Astrocyte of the spinal cord (primary cell): ENCODE measurements around the gene FBXW8.

Experiments
- DNase-seq: peaks from one replicate; pipeline ENCODE4 v3.0.0; 2011; ENCODE audit warnings: low read depth, low spot score
- H3K4me3 ChIP-seq: 2 replicates; pipeline ENCODE4 v1.5.1; 2011; ENCODE audit warnings: low read depth, mild to moderate bottlenecking, low read length, moderate library complexity
- CTCF ChIP-seq: IDR thresholded peaks from 2 replicates; pipeline ENCODE4 v1.5.1; 2012; ENCODE audit warnings: low read depth, mild to moderate bottlenecking, low read length, inconsistent platforms
- in situ Hi-C: cut with HindIII; loops from 2 replicates; pipeline ENCODE4 v1.10.0; 2017; ENCODE audit warnings: low sequenced_read_pairs

The FBXW8 gene

GRCh38 chr12:116915326-116915725 is 4.6 kb downstream of the FBXW8 start:
- DNase-seq, result no peak
- in situ Hi-C loops, result no loop called here
- no peak for TF ChIP-seq CTCF
- no peak overlapping the region for H3K4me3 ChIP-seq

GRCh38 chr12:116916122-116916521 is 5.4 kb downstream of the FBXW8 start:
- no peak overlapping the region for H3K4me3 ChIP-seq
- no peak for TF ChIP-seq CTCF
- in situ Hi-C loops, result no loop called here
- peak; percentile 35 for DNase-seq

GRCh38 chr12:116916714-116917114 is 6.0 kb downstream of the FBXW8 start:
- no peak overlapping the region for H3K4me3 ChIP-seq
- TF ChIP-seq CTCF, result peak; percentile 40
- peak; percentile 83 for DNase-seq
- in situ Hi-C loops, result no loop called here

- in situ Hi-C loops, result no loop called here
- no peak for TF ChIP-seq CTCF
- no peak overlapping the region for H3K4me3 ChIP-seq
- no peak for DNase-seq
Observed at GRCh38 chr12:116918464-116918863, 7.7 kb downstream of the FBXW8 start.

- TF ChIP-seq CTCF, result no peak
- in situ Hi-C loops, result no loop called here
- H3K4me3 ChIP-seq, result no peak overlapping the region
- no peak for DNase-seq
Observed at GRCh38 chr12:116919247-116919661, 8.5 kb downstream of the FBXW8 start.

- in situ Hi-C loops, result no loop called here
- DNase-seq, result no peak
Observed at GRCh38 chr12:116919706-116920485, 9.1 kb downstream of the FBXW8 start.

More at GRCh38 chr12:116919706-116920485, 9.1 kb downstream of the FBXW8 start:
- H3K4me3 ChIP-seq, result no peak overlapping the region
- TF ChIP-seq CTCF, result no peak
